ENCODE data around the gene RHBDF1.

The RHBDF1 gene

GRCh38 chr16:72561-73548 lies at the start of gene RHBDF1:
RHBDF1 (minus strand) TSS chr16:72631; CDS start chr16:65015, 7,616 bp downstream.
- no peak for DNase-seq

GRCh38 chr16:120756-121155 lies 48.3 kb upstream of the RHBDF1 start:
- DNase-seq: no peak

- no peak for DNase-seq
These were observed 47.5 kb upstream of the RHBDF1 start for GRCh38 chr16:119835-120491.

- no peak for DNase-seq
These were observed 46.9 kb upstream of the RHBDF1 start for GRCh38 chr16:119295-119694.

GRCh38 chr16:118857-119256 lies 46.4 kb upstream of the RHBDF1 start:
- DNase-seq: no peak

- peak; percentile 81 for DNase-seq
These were observed 45.2 kb upstream of the RHBDF1 start for GRCh38 chr16:117379-118365.

GRCh38 chr16:116015-116414 lies 43.6 kb upstream of the RHBDF1 start:
- no peak for DNase-seq

- no peak for DNase-seq
These were observed 41.9 kb upstream of the RHBDF1 start for GRCh38 chr16:114327-114726.

- no peak for DNase-seq
These were observed 39.9 kb upstream of the RHBDF1 start for GRCh38 chr16:112153-112840.

- DNase-seq: peak; percentile 82
These were observed 34.3 kb upstream of the RHBDF1 start for GRCh38 chr16:106623-107324.

GRCh38 chr16:105521-105920 lies 33.1 kb upstream of the RHBDF1 start:
- no peak for DNase-seq

- DNase-seq: no peak
These were observed 32.5 kb upstream of the RHBDF1 start for GRCh38 chr16:104928-105327.

- no peak for DNase-seq
These were observed 31.9 kb upstream of the RHBDF1 start for GRCh38 chr16:104355-104754.

GRCh38 chr16:102060-102855 lies 29.8 kb upstream of the RHBDF1 start:
- no peak for DNase-seq

GRCh38 chr16:101586-101985 lies 29.2 kb upstream of the RHBDF1 start:
- DNase-seq: no peak

- no peak for DNase-seq
These were observed 28.6 kb upstream of the RHBDF1 start for GRCh38 chr16:100989-101388.

GRCh38 chr16:97822-98221 lies 25.4 kb upstream of the RHBDF1 start:
- DNase-seq: no peak

- DNase-seq: peak; percentile 52
These were observed 24.5 kb upstream of the RHBDF1 start for GRCh38 chr16:96935-97381.

- DNase-seq: no peak
These were observed 22.5 kb upstream of the RHBDF1 start for GRCh38 chr16:94918-95265.

- no peak for DNase-seq
These were observed 20.3 kb upstream of the RHBDF1 start for GRCh38 chr16:92431-93339.
